NCI-H2196 (cell line): ENCODE data around the gene PSMD14.
"Not testable (repeated sequence)": the region's sequence is repeated elsewhere in the genome, so short reads cannot be mapped to it uniquely, and the experiment has no call there.

Source experiments
- DNase-seq: peaks from one replicate; lab custom pipeline; 2025; ENCODE audit not compliant: unreplicated experiment; lab: John Stamatoyannopoulos, UW

Gene PSMD14

DNA sequence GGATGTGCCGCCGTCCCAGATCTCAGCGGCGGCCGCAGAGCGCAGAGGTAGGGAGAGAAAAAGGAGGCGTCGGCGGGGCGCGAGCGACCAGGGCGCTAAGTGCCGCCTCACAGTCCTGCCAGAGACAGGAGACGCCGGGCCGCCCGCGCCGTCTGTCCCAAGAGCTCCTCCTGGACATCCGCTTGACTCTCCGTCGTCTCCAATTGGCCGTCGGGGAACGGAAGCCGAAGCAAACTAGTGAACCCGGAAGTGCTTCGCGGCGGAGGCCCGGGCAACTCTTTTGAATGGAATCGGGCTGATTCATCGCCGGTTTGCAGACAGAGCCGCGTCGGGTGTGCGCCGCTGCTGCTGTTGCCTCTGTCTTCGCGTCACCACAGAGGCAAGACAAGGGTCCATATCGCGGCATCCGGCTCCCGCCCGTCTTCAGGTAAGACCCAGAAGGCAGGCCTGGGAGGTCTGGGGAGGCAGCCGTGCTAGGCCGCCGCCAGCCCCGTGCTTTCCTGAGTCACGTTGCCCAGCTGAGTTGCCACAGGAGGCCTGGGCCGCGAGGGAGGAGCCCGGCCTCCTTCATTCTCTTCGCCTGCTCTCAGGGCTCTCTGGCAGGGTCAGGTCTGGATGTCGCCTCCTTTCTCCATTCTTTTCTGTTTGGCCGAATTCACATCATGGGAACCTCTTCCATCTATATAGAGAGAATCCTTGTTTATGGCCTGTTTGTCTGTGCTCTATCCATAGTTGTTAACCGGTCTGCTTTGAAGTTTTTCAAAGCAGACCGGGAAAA, at the start of gene PSMD14:
Gene PSMD14 (plus strand): TSS at position 248 of the 778 bp plus-strand sequence. CDS start 10,401 bp downstream, outside the sequence.
- peak; percentile 93 for DNase-seq

DNA sequence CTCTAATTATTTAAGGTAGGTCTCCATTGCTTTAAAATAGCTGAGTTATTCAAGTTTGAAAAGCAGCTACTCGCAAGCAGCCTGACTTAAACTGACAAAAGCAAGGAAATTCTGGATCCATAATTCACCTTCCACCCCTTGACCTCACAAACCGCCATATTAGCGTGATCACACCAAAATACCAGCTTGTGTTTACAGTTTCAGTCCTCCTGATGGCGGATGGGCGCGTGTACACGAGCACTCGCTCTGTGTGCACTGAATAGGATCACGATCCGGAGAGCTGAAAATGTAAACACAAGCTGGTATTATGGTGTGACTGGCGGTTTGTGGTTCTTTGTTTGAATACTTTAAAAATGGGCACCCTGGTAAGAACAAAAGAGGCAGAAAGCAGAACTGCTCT, 42.4 kb upstream of the PSMD14 start:
- no peak for DNase-seq

DNA sequence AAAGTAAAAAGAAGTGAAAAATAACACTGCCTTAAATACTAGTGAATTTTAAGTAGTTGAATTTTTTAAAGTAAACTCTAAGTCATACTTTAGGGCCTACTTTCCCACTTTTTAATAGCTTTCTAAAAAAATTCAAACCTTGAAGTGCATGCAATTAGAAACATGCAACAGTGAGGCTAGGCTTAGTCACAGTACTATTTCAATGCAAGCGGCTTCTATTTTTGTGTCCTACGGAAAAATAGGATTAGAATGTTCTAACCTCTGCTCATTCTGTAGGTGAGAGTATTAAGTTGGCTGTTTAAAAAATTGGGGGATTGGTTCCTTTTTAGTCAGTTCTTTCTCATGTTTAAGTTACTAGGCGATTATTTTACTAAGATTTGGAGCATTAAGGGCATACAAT, 39.1 kb upstream of the PSMD14 start:
- no peak for DNase-seq

DNA sequence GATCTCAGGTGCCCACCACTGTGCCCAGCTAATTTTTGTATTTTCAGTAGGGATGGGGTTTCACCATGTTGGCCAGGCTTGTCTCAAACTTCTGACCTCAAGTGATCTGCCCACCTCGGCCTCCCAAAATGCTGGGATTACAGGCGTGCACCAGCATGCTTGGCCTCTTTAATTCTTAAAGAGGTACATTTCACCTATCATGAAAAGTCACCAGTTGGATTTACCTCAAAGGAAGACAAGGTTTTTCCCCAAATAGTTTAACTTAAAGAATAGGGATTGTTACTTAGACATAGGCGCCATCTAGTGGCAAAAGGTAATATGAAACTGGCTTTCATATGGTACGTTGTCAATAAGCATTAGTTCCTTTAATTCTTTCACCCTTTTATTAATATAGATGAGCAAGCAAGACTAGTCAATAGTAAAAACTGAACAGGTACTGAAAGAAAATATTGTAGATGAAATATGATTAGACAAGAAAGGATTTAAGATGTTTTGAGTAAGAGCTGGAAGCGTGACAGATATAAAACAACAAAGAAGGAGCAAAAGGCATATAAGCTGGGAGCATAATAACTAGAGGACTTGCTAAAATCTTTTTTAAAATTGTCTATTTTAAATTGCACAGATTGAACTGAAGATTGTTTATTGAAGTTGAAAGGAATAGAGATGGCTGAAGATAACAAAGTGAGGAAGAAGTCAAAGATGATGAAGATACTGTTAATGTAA, 35.0 kb upstream of the PSMD14 start:
- peak; percentile 70 for DNase-seq

DNA sequence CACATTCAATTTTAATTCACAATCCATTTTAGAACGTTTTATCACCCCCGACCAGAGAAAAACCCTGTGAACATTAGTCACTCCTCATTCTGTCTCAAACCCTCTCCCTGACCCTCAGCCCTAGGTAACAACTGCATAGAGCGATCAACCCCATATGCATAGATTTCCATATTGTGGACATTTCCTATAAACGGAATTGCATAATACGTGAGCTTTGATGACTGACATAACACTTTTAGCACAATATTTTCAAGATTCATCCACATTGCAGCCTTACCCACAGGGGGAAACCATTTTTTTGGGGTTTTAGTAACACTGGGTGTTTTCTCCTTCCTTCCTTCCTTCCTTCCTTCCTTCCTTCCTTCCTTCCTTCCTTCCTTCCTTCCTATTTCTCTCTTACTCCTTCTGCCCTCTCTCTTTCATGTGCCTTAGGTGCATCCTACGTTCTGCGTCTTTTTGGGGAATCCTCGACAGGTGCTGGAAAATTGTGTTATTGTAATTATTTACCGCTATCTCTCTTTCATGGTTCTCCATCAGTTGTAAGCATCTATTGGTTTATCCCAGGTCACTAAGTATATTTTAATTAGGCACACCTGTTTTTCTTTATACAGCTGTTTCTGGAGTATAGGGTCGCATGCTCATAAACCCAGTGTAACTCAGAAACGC, 29.5 kb upstream of the PSMD14 start:
- DNase-seq = not testable (repeated sequence)

DNA sequence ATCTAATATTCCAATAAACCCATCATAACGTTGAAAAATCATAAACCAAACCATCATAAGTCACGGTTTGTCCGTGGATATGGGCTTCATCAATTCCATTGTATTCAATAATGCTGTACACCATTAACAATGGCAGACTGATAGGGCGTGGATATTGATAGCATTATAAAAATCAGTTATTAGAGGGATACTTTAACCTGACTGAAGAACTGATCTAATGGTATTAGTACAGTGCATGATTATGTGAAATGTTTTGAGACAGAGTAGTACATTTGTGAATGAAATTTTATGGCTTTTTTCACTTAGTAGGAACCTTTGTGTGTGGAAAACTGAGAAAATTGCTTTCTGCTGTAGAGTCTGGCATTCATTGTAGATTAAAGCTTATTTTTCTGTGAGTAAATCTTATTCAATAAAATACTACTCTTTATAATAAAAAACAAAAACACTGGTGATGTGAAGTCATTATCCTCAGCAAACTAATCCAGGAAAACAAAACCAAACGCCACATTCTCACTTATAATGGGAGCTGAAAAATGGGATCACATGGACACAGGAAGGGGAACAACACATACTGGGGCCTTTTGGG, 28.9 kb upstream of the PSMD14 start:
- DNase-seq = not testable (repeated sequence)

DNA sequence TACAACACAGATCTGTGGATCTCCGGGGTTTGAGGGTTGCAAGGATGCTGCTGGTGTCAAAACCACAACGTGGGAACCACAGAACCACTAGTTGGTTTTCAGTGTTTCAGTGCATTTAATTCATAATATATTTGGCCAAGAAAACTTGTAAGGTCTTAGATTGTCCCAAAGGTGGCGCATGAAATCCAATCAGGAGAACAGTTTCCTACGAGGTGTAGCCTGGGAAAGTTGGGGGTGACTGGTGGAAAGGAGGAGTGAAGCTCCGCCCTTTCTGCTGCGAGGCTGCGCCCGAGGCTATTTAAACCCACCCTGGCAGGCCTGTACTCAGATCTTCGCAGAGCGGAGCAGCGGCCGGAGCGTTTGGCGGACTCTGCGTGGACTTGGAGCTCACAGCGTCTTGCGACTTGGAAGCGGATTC, 27.3 kb upstream of the PSMD14 start:
- DNase-seq = not testable (repeated sequence)

DNA sequence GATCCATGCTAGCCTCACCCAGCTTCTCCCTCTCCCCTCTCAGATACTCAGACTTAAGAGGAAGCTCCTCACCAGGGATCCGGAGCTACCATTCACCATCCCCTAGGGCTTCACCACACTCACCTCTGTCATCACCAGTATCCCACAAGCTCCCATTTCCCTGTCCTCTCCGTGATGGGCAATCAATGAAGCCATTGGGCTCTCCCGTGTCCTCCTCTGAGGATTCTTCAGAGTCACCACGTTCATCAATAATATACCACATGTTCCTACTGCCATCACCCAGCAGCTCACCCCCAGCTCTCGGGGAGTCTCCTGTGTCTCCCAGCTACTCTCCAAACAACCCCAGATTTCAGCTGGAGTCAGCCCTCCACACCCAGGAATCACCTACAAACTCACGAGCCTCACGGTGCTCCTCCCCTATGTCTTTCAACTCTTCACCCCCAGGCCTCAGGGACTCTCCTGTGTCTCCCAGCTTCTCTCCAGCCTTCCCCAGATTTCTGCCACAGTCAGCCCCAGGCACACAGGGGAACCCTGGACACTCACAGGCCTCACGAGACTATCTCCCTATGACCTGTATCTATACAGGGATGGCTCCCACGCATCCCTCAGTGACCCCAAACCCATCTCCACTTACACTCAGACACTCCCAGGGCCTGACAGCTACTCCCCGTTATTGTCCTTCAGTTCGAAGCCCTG, 26.5 kb upstream of the PSMD14 start:
- not testable (repeated sequence) for DNase-seq

DNA sequence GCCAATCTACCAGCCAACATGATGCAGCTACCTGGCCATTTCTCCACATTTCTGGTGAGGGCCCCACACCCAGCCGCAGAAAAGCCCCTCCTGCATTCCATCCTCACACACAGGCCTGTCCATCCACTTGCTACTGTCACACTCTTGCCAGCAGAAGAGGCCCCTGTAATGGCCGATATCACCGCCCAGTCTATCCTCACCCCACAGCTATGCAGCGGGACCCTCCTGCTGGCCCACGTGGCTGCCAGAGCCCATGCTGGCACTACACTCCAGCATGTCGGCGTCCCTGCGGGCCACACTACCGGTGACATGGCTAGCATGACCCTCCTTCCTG, 25.9 kb upstream of the PSMD14 start:
- DNase-seq = not testable (repeated sequence)

DNA sequence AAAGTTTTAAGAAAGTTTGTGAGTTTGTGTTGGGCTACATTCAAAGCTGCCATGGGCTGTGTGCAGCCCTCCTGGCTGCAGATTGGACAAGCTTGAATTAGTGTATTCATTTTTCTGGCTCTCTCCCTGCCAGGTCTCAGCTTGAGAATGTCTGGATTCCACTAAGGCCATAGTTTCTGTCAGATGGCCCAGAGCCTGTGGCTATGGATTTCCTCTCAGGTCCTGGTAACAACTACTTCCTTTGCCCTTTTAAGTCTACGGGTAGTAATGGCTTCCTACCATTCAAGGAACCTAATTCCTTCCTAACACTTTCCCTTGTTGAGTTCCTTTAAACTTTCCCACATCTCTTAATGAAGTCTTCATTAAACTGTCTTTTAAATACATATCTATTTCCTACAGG, 24.3 kb upstream of the PSMD14 start:
- DNase-seq = no peak

DNA sequence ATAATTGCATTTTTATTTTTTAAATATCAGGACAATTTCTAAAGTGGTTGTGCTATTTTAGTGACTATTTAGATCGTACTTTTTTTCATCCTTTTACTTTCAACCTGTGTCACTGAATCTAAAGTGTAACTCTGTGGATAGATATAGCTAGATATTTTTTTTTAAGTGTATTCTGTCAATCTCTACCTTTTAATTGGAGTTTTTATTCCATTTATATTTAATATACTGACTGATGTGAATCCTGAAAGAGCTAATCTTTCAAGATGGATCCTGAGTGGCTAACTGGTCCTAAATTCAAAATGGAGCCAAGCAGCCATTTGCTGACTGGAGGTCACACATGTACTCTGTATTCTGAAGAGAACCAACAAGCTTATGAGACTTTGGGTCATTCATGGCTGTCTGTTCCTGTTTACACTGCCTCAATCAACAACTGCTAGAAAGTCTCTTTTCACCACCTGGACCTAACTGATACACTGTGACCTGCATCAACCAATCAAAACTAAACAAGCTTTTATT, 4.6 kb upstream of the PSMD14 start:
- DNase-seq = no peak

DNA sequence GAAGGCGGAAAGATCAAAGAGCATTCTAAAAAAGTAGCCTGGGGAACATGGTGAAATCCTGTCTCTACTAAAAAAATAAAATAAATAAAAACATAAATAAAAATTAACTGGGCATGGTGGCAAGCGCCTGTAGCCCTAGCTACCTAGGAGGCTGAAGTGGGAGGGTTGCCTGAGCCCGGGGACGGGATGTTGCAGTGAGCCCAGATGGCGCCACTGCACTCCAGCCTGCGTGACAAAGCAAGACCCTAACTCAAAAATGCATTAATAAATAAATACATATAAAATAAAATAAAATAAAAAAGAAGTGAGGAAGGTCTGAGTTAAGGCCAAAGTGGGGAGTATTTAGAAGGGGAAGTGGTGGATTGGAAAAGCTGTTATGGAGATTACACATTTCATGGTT, 1.3 kb upstream of the PSMD14 start:
- no peak for DNase-seq

DNA sequence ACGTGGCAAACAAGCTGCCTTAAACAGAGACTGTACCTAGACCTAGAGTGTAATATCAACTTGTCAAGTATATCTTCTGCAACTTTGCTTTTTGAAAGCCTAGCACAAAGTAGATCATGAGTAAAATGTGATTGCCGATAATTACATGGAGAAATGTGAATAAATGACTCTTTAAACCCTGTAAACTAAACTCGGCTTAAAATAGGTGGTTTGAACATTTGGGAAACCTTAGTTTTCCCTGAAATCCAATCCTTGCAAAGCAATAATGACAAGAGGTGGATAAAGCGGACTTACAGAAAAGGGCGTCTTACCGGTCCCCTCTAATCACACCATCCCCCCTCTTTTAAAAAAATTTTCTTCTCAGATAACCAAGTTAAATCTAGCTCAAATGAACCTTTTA, 549 bp upstream of the PSMD14 start:
- DNase-seq = no peak

DNA sequence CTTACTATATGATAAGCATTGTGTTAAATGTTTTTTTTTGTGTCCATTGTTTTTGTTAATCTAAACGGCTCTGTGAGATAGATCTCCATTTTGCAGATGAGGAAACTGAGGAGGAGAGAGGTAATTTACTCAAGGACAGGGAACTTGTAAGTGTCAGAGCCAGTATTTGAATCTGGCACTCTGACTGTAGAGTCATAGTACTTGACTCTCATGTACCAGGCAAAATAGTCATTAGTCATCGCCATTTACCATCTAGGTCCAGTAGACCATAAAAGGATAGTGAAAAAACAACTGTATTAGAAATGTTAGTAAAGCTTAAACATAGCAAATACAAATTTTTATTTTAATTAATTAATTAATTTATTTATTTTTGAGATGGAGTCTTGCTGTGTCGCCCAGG, 4.8 kb downstream of the PSMD14 start:
- DNase-seq = no peak

DNA sequence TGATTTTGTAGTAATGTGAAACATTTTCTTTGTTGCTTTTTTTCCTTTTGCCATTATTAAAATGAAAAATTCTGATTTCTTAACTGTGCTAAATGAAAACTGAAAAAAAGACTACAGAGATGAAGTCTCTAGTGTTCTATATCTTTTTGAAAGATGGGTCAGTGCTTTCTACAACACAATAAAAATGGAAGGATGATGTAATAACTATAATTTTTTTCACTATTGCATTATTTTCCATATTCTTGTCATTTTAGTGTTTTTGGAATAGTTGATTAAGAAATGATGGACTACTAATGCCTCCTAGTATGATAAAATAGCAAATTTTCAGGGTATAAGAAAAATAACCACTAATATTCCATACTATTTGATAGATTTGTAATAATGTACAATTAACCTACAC, 7.2 kb downstream of the PSMD14 start:
- DNase-seq = no peak

DNA sequence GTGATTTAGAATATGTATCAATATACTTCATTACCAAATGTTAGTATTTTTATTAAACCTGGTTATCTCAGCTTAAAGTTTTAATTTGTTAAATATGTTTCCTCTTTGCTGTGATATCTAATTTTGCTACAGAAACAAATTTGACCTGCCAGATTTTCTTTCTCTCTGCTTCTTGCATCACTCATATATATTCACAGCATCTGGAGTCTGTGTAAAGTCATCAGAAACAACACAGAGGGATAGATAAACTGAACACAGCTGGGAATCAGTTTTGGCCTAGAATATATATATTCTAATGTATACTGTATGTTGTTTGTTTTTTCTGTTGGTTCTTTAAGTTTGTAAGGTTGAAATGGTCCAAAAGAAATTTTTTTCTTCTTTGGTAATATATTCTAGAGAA, 8.5 kb downstream of the PSMD14 start:
- DNase-seq = no peak

DNA sequence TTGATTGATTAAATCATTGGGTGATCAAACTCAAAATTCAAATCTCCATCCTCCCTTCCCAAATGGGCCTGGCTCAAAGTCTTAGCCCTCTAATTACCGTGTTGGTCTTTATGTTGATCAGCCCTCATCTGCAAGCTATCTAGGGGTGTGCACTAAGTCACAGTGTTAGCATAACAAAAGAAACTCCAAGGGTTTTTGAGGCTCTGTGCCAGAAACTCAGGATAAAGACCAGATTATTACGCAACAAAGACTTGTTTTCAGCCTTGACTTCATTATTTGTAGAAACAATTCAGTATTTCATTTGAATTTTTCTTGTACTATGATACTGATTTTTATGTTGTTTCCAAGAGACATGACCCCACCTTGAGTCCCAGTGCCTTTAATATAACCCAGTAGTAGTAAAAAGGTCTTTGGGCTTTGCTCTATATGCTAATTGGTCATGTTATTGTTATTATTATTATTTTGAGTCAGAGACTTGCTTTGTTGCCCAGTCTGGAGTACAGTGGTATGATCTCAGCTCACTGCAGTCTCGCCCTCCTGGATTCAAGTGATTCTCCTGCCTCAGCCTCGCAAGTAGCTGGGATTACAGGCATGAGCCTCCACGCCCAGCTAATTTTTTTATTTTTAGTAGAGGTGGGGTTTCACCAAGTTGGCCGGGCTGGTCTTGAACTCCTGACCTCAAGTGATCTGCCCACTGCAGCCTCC, 13.9 kb downstream of the PSMD14 start:
- DNase-seq = no peak

DNA sequence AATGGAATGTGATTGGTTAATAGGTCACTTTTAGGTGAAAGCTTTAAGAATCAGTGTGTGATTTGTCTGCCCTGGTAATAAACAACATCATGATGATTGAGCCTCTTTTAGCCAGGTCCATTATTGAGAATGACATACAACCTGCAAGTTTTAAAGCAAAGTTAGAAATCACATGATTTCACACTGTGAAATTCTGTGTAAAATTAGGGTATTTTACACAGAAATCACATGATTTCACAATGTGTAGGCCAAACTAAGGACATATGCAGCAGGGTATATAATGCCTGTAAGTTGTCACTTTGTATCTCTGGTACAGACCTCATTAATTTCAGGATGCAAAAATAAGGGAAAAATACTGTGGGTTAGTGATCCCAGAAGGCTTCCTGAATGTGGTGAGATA, 16.7 kb downstream of the PSMD14 start:
- no peak for DNase-seq

DNA sequence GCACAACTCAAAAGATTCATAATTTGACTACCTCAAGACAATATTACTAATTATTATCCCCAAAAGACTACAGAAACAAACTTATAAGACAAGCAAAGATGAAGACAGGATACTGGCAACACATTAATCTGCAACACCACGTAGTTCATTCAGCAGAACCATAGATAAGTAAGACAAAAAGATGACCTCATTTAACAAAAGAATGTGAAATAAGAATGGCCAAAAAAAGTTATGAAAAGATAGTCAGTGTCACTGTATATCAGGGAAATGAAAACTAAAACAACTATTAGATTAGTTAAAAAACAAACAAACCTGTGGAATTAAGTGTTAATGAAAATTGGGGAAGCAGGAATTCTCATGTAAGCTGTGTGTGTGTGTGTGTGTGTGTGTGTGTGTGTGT, 19.4 kb downstream of the PSMD14 start:
- no peak for DNase-seq

DNA sequence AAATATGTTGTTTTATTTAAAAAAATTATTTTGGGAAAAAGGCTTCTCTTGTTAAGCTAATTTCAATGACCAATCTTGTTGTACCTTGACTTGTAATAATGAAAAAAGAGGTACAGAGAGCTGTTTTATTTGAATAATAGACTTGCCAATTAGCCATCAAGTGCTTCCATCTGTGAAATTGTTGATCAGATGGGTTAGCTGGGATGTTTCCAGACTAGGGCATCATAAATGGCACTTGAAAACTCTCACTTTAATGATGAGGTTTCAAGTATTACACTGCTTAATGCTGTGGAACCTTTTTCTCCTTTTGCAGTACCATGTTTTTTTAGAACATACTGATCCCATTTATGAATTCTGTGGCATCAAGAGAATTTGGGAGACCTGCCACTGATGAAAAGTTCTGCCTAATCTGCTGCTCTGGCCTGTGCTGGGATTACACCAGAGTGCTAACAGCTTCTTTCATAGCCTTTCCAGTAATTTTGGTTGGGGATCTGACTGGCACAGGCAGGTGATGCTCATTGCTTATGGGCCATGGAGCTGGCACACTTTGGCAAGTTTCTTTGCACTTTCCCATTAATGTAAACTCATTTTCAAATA, 24.2 kb downstream of the PSMD14 start:
- no peak for DNase-seq
